Measurements from ENCODE around the gene BMAL1. TPM values are rescaled to one million over a fixed set of nuclear protein-coding genes. Genes with fewer than 3 reads are reported as not detected.

Gene BMAL1
- total RNA-seq, result 10 to 100 TPM; 19.4 to 87.5 (median 39.7) TPM

GRCh38 chr11:13277768-13278608 lies at the start of gene BMAL1:
Gene BMAL1 (plus strand): TSS chr11:13277790. CDS start chr11:13354309, 76,519 bp downstream.
- Histone ChIP-seq H3K27me3 (no peaks in the 10 kb centered on the region), H3K36me3 (no peaks in the 10 kb centered on the region), H3K4me3 (peak within 1 kb of the TSS; percentile 90 to 100 (median 97)), H3K4me1 (peaks cover 0 to 29% (median 4%) of the 10 kb centered on the region in 4 donors), H3K9me3 (no peaks in the 10 kb centered on the region), H3K27ac (peak within 1 kb of the TSS; percentile 87 to 98 (median 90))
- peak in 1 of 2 donors; percentile 55 for TF ChIP-seq POLR2A (IDR thresholded peaks at IDR 0.05)
- TF ChIP-seq, protein P1, sequence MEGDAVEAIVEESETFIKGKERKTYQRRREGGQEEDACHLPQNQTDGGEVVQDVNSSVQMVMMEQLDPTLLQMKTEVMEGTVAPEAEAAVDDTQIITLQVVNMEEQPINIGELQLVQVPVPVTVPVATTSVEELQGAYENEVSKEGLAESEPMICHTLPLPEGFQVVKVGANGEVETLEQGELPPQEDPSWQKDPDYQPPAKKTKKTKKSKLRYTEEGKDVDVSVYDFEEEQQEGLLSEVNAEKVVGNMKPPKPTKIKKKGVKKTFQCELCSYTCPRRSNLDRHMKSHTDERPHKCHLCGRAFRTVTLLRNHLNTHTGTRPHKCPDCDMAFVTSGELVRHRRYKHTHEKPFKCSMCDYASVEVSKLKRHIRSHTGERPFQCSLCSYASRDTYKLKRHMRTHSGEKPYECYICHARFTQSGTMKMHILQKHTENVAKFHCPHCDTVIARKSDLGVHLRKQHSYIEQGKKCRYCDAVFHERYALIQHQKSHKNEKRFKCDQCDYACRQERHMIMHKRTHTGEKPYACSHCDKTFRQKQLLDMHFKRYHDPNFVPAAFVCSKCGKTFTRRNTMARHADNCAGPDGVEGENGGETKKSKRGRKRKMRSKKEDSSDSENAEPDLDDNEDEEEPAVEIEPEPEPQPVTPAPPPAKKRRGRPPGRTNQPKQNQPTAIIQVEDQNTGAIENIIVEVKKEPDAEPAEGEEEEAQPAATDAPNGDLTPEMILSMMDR (IDR thresholded peaks at IDR 0.05), result no peak
- peak; percentile 65 to 82 (median 78) for DNase-seq

- Histone ChIP-seq H3K27ac (no peak overlapping the region), H3K27me3 (no peaks in the 10 kb centered on the region), H3K9me3 (no peaks in the 10 kb centered on the region), H3K4me1 (no peaks in the 10 kb centered on the region), H3K36me3 (no peaks in the 10 kb centered on the region), H3K4me3 (no peak overlapping the region)
- no peak for DNase-seq
- TF ChIP-seq POLR2A (IDR thresholded peaks at IDR 0.05), result no peak
- TF ChIP-seq, protein P1 (IDR thresholded peaks at IDR 0.05), result no peak
Observed at GRCh38 chr11:13228572-13228971, 49.0 kb upstream of the BMAL1 start.

DNA sequence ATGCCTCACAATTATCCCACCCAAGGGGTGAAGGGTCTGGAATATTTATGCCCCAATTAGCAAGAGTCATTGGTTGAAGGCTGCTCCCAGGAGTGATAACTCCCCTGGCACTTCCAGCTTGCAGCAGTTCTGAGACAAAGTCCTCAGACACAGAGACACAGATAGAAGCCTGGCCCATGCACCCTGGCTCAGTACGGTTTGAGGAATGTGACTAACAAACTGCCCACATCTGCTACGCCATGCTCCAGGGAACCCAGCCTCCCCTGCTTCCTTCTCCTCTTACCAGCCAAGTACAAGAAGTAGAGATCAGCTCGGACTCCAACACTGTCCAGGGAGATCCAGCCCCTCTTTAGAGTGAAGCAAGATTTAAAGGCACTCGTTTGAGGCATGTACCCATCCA lies 48.5 kb upstream of the BMAL1 start:
- no peaks in the 10 kb centered on the region for H3K36me3 ChIP-seq
- no peak overlapping the region for H3K4me3 ChIP-seq
- no peak for TF ChIP-seq POLR2A (IDR thresholded peaks at IDR 0.05)
- TF ChIP-seq, protein P1 (IDR thresholded peaks at IDR 0.05), result no peak
- no peak for DNase-seq
- no peaks in the 10 kb centered on the region for H3K4me1 ChIP-seq
- H3K9me3 ChIP-seq, result no peaks in the 10 kb centered on the region
- no peaks in the 10 kb centered on the region for H3K27me3 ChIP-seq
- no peak overlapping the region for H3K27ac ChIP-seq

DNA sequence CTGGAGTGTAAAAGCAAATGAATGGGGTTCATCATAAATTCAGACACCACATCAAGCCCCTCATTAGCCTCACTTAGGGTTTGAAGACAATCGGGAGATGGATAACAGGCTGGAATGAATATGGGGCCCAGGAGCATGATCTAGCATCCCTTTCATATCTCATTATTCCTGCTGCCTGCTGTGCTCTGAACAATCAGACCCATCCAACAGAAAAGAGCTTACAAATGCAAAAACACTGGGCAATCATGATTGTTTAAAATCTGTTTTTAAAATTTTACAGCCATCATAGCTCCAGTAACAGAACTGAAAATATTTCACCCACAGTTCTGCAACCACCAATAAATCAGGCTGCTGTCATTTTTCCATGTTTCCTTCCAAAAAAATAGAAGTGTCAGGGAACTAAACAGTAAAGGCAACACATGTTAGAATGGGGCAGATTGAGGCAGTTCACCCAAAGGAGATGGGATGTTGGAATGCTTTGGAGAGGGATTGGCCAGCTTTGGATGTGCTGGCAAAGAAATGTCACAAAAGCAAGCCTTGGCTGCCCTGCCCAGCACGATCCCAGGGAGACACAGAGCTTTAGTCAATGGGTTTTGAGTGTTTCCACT lies 47.8 kb upstream of the BMAL1 start:
- TF ChIP-seq POLR2A (IDR thresholded peaks at IDR 0.05), result no peak
- TF ChIP-seq, protein P1 (IDR thresholded peaks at IDR 0.05), result no peak
- no peak for DNase-seq
- H3K27ac ChIP-seq, result no peak overlapping the region
- no peaks in the 10 kb centered on the region for H3K36me3 ChIP-seq
- no peaks in the 10 kb centered on the region for H3K4me1 ChIP-seq
- H3K4me3 ChIP-seq, result no peak overlapping the region
- no peaks in the 10 kb centered on the region for H3K9me3 ChIP-seq
- H3K27me3 ChIP-seq, result no peaks in the 10 kb centered on the region

GRCh38 chr11:13233173-13233745 lies 44.3 kb upstream of the BMAL1 start:
- no peak overlapping the region for H3K4me3 ChIP-seq
- no peaks in the 10 kb centered on the region for H3K4me1 ChIP-seq
- DNase-seq, result no peak
- H3K9me3 ChIP-seq, result no peaks in the 10 kb centered on the region
- TF ChIP-seq POLR2A (IDR thresholded peaks at IDR 0.05), result no peak
- TF ChIP-seq, protein P1 (IDR thresholded peaks at IDR 0.05), result no peak
- no peaks in the 10 kb centered on the region for H3K27me3 ChIP-seq
- no peaks in the 10 kb centered on the region for H3K36me3 ChIP-seq
- H3K27ac ChIP-seq, result no peak overlapping the region

All from Peyer's patch (tissue), 4 donors.